ENCODE data around the gene FLAD1. TPM values are rescaled to one million over a fixed set of nuclear protein-coding genes. Genes with fewer than 3 reads are reported as not detected.

Gene FLAD1
- total RNA-seq, 1 experiment from 2014 or later, result 75.1 TPM

GRCh38 chr1:154961207-154962155 lies 21.7 kb upstream of the FLAD1 start, which contains the start of gene PYGO2:
PYGO2 (minus strand) TSS chr1:154961782; CDS start chr1:154961576, 206 bp downstream.
- Mint-ChIP-seq H3K36me3 (ENCODE audit: insufficient read depth, unreplicated experiment) (peaks cover 86% of the 10 kb centered on the region), H3K4me3 (ENCODE audit: low read depth, unreplicated experiment) (peak within 1 kb of the TSS; percentile 85), H3K27me3 (ENCODE audit: unreplicated experiment) (no peaks in the 10 kb centered on the region), H3K27ac (ENCODE audit: unreplicated experiment) (peak within 1 kb of the TSS; percentile 92), H3K9me3 (ENCODE audit: low read depth, unreplicated experiment) (no peaks in the 10 kb centered on the region), H3K4me1 (ENCODE audit: low read depth, unreplicated experiment) (peaks cover 45% of the 10 kb centered on the region)
- intact Hi-C loops (cut with micrococcal nuclease; ENCODE audit: unreplicated experiment), result no loop called here
- CTCF ChIA-PET, result interaction anchor here (0.6 to 1.8 kb wide), 14 partner anchors 9 to 211 kb away, joined by 3 to 15 read pairs (median 4); partner anchors contain the start of genes ADAM15, KRTCAP2, LENEP and SHC1
- TF ChIP-seq CTCF (IDR thresholded peaks at IDR 0.05; ENCODE audit: unreplicated experiment), result peak; percentile 84
- no TSS peak for BruUV-seq (replicated peaks)
- DNase-seq, result peak; percentile 91

GRCh38 chr1:154962156-154962749 lies 20.9 kb upstream of the FLAD1 start:
- no peak for DNase-seq
- Mint-ChIP-seq H3K4me1 (ENCODE audit: low read depth, unreplicated experiment) (peaks cover 38% of the 10 kb centered on the region), H3K4me3 (ENCODE audit: low read depth, unreplicated experiment) (peak overlapping the region; percentile 85), H3K36me3 (ENCODE audit: insufficient read depth, unreplicated experiment) (peaks cover 81% of the 10 kb centered on the region), H3K27me3 (ENCODE audit: unreplicated experiment) (no peaks in the 10 kb centered on the region), H3K27ac (ENCODE audit: unreplicated experiment) (peak overlapping the region; percentile 92), H3K9me3 (ENCODE audit: low read depth, unreplicated experiment) (no peaks in the 10 kb centered on the region)
- TSS peak; percentile 75 for BruUV-seq (replicated peaks)
- intact Hi-C loops (cut with micrococcal nuclease; ENCODE audit: unreplicated experiment), result no loop called here
- TF ChIP-seq CTCF (IDR thresholded peaks at IDR 0.05; ENCODE audit: unreplicated experiment), result no peak
- CTCF ChIA-PET, result interaction anchor here (0.5 to 1.8 kb wide), 7 partner anchors 10 to 99 kb away, joined by 3 to 12 read pairs (median 5); partner anchors contain the start of genes ADAM15, LENEP and ZBTB7B

GRCh38 chr1:154962795-154963330 lies 20.3 kb upstream of the FLAD1 start:
- Mint-ChIP-seq H3K4me3 (ENCODE audit: low read depth, unreplicated experiment) (peak overlapping the region; percentile 85), H3K36me3 (ENCODE audit: insufficient read depth, unreplicated experiment) (peaks cover 81% of the 10 kb centered on the region), H3K4me1 (ENCODE audit: low read depth, unreplicated experiment) (peaks cover 32% of the 10 kb centered on the region), H3K27me3 (ENCODE audit: unreplicated experiment) (no peaks in the 10 kb centered on the region), H3K27ac (ENCODE audit: unreplicated experiment) (peak overlapping the region; percentile 92), H3K9me3 (ENCODE audit: low read depth, unreplicated experiment) (no peaks in the 10 kb centered on the region)
- intact Hi-C loops (cut with micrococcal nuclease; ENCODE audit: unreplicated experiment), result no loop called here
- no peak for TF ChIP-seq CTCF (IDR thresholded peaks at IDR 0.05; ENCODE audit: unreplicated experiment)
- CTCF ChIA-PET, result interaction anchor here (0.5 kb wide), 1 partner anchor 39 kb away, joined by 4 read pairs; the partner anchor contains the start of gene ZBTB7B
- DNase-seq, result no peak
- no TSS peak for BruUV-seq (replicated peaks)

DNA sequence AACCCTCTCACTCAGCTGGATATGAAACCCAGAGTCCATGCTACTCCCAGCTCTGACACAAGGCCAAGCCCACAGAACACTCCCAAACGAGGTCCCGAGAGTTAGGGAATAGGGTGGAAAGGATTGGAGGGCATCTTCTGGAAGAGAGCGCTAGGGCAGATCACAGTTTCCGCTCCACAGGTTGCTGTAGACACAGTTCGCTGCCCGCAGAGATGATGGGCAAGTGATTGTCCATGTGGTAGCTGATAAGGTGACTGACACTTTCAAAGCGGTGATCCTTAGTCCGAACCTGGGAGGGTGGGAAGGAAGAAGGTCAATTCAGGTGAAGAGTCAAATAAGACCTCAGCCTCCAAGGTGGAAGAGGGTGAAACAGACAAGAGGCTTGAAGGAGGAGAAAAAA lies 19.5 kb upstream of the FLAD1 start:
- intact Hi-C loops (cut with micrococcal nuclease; ENCODE audit: unreplicated experiment), result no loop called here
- Mint-ChIP-seq H3K4me3 (ENCODE audit: low read depth, unreplicated experiment) (no peak overlapping the region), H3K36me3 (ENCODE audit: insufficient read depth, unreplicated experiment) (peaks cover 79% of the 10 kb centered on the region), H3K4me1 (ENCODE audit: low read depth, unreplicated experiment) (peaks cover 32% of the 10 kb centered on the region), H3K27me3 (ENCODE audit: unreplicated experiment) (no peaks in the 10 kb centered on the region), H3K27ac (ENCODE audit: unreplicated experiment) (no peak overlapping the region), H3K9me3 (ENCODE audit: low read depth, unreplicated experiment) (no peaks in the 10 kb centered on the region)
- DNase-seq, result no peak
- BruUV-seq (replicated peaks), result no TSS peak
- no peak for TF ChIP-seq CTCF (IDR thresholded peaks at IDR 0.05; ENCODE audit: unreplicated experiment)
- CTCF ChIA-PET, result interaction anchor here (1.1 kb wide), 1 partner anchor 54 kb away, joined by 3 read pairs; no protein-coding TSS in a partner anchor
